WTC11 (cell line): ENCODE data around the gene COL6A3. TPM values are rescaled to one million over a fixed set of nuclear protein-coding genes. Genes with fewer than 3 reads are reported as not detected.

ENCODE experiments used
- ATAC-seq: fragments of 200-7000 bp; cut with Tn5 transposase; 2 replicates; pipeline ENCODE4 v1.10.0; 2021; ENCODE audit warnings: mild to moderate bottlenecking, moderate library complexity
- Bru-seq: library from RNA; stranded (reverse); fragments of 400-500 nt; gene quantifications from one replicate; lab custom pipeline; 2021; lab: Mats Ljungman, UMichigan
- CTCF ChIA-PET: fragments of 300-600 bp; sonication (Branson Sonifier 250); formaldehyde crosslinking; loops from one replicate; lab custom pipeline; 2021; ENCODE audit warnings: antibody characterized with exemption; lab: Charles Lee
- POLR2A ChIA-PET: fragments of 350-600 bp; sonication (Branson Sonifier 250); formaldehyde crosslinking; loops from one replicate; lab custom pipeline; 2021; ENCODE audit warnings: antibody characterized with exemption; lab: Charles Lee
- DNase-seq: peaks from one replicate; pipeline ENCODE4 v3.0.0; 2021; ENCODE audit warnings: low spot score
- H3K27ac Mint-ChIP-seq: 2 replicates; pipeline ENCODE4 v1.8.0; 2021; ENCODE audit warnings: mixed read lengths
- H3K27me3 Mint-ChIP-seq: 2 replicates; pipeline ENCODE4 v1.8.0; 2021; ENCODE audit warnings: low read depth, mild to moderate bottlenecking, moderate library complexity, mixed read lengths
- H3K36me3 Mint-ChIP-seq: 2 replicates; pipeline ENCODE4 v1.8.0; 2021; ENCODE audit warnings: mixed read lengths
- H3K4me1 Mint-ChIP-seq: 2 replicates; pipeline ENCODE4 v1.8.0; 2022; ENCODE audit warnings: mixed read lengths
- H3K4me3 Mint-ChIP-seq: 2 replicates; pipeline ENCODE4 v1.8.0; 2021; ENCODE audit warnings: mild to moderate bottlenecking, moderate library complexity, mixed read lengths
- H3K9me3 Mint-ChIP-seq: 2 replicates; pipeline ENCODE4 v1.8.0; 2021; ENCODE audit warnings: mixed read lengths
- ATF6 ChIP-seq: sonication (generic); formaldehyde crosslinking; IDR thresholded peaks from 2 replicates; pipeline ENCODE4 v1.8.1; 2023; ENCODE audit warnings: mild to moderate bottlenecking, missing genetic modification reagents
- CREM ChIP-seq: sonication (generic); formaldehyde crosslinking; IDR thresholded peaks from 2 replicates; pipeline ENCODE4 v1.8.1; 2022; ENCODE audit warnings: mild to moderate bottlenecking, missing genetic modification reagents, moderate library complexity
- NFYB ChIP-seq: sonication (generic); formaldehyde crosslinking; conservative IDR thresholded peaks from 2 replicates; pipeline ENCODE4 v1.8.0; 2022; ENCODE audit warnings: low read depth, missing genetic modification reagents
- NR1H2 ChIP-seq: sonication (generic); formaldehyde crosslinking; IDR thresholded peaks from 2 replicates; pipeline ENCODE4 v1.9.0; 2021; ENCODE audit warnings: mild to moderate bottlenecking, moderate library complexity, missing genetic modification reagents
- PRDM15 ChIP-seq: sonication (generic); formaldehyde crosslinking; IDR thresholded peaks from 2 replicates; pipeline ENCODE4 v1.8.0; 2022; ENCODE audit warnings: missing genetic modification reagents
- PRRX2 ChIP-seq: fragments of 250-450 bp; sonication (Bioruptor Pico); IDR thresholded peaks from 2 replicates; pipeline ENCODE4 v1.8.0; 2021; ENCODE audit warnings: mild to moderate bottlenecking
- SP1 ChIP-seq: sonication (generic); formaldehyde crosslinking; conservative IDR thresholded peaks from 2 replicates; pipeline ENCODE4 v1.8.1; 2022; ENCODE audit warnings: missing genetic modification reagents
- TEAD1 ChIP-seq: sonication (generic); formaldehyde crosslinking; IDR thresholded peaks from 2 replicates; pipeline ENCODE4 v1.8.0; 2022; ENCODE audit warnings: mild to moderate bottlenecking, missing genetic modification reagents
- ZBTB21 ChIP-seq: sonication (generic); formaldehyde crosslinking; IDR thresholded peaks from 2 replicates; pipeline ENCODE4 v1.8.1; 2023; ENCODE audit warnings: mild to moderate bottlenecking, missing genetic modification reagents, borderline replicate concordance
- ZNF263 ChIP-seq: sonication (generic); formaldehyde crosslinking; IDR thresholded peaks from 2 replicates; pipeline ENCODE4 v1.8.1; 2022; ENCODE audit warnings: low read depth, mild to moderate bottlenecking, moderate library complexity, missing genetic modification reagents
- ZNF317 ChIP-seq: sonication (generic); formaldehyde crosslinking; IDR thresholded peaks from 2 replicates; pipeline ENCODE4 v1.8.1; 2023; ENCODE audit warnings: low read depth, mild to moderate bottlenecking, moderate library complexity, missing genetic modification reagents, borderline replicate concordance
- long read RNA-seq, 3 experiments: library from RNA in 1 of 3; library from capped mRNA in 1 of 3; library from polyadenylated mRNA in 1 of 3; unstranded in 2 of 3; stranded (forward) in 1 of 3; transcript quantifications; one replicate each; pipeline ENCODE4 v2.0.0, GENCODE V29; 2021
- total RNA-seq: library from RNA; stranded (reverse); gene quantifications from 3 replicates; pipeline ENCODE4 v1.2.3, GENCODE V29; 2021
- TF ChIP-seq, protein P1 (sequence below): fragments of 250-450 bp; sonication (Bioruptor Pico); IDR thresholded peaks from 2 replicates; pipeline ENCODE4 v1.9.0; 2021; ENCODE audit warnings: moderate library complexity, mild to moderate bottlenecking, inconsistent platforms, borderline replicate concordance
- TF ChIP-seq, protein P2 (sequence below): sonication (generic); formaldehyde crosslinking; IDR thresholded peaks from 2 replicates; pipeline ENCODE4 v1.8.1; 2023; ENCODE audit warnings: mild to moderate bottlenecking, missing genetic modification reagents, moderate library complexity
- TF ChIP-seq, protein P3 (sequence below): sonication (generic); formaldehyde crosslinking; IDR thresholded peaks from 2 replicates; pipeline ENCODE4 v1.8.1; 2022; ENCODE audit warnings: mild to moderate bottlenecking, moderate library complexity, missing genetic modification reagents
- TF ChIP-seq, protein P4 (sequence below): sonication (generic); formaldehyde crosslinking; IDR thresholded peaks from 2 replicates; pipeline ENCODE4 v1.8.1; 2023; ENCODE audit warnings: mild to moderate bottlenecking, missing genetic modification reagents, borderline replicate concordance

Gene COL6A3
- 2.6 to 4.4 TPM (median 3.9 TPM) in 3 replicates for total RNA-seq
- Bru-seq, nascent RNA, result percentile 36 among the genes with signal in this experiment
- long read RNA-seq, experiment 1, partial matches to known transcripts, result 8 of 12 reads
- long read RNA-seq, experiment 1, other reads (novel, unspliced or antisense), result 4 of 12 reads
- long read RNA-seq, experiment 2, partial matches to known transcripts, result 2 of 5 reads
- long read RNA-seq, experiment 2, other reads (novel, unspliced or antisense), result 3 of 5 reads
- long read RNA-seq, experiment 3, result 0 reads

GRCh38 chr2:237413777-237414661 is at the start of gene COL6A3:
Gene COL6A3, minus strand, starts transcription at chr2:237414164. Its CDS starts 17,347 bp downstream, at chr2:237396817.
- peaks cover 7% of the 10 kb centered on the region; the same call in 1 of the 2 replicates for H3K27me3 Mint-ChIP-seq
- 0 out of 2 replicates have a peak within 1 kb of the TSS, but pooled peaks have one; percentile 1 for H3K4me3 Mint-ChIP-seq
- ChIA-PET POLR2A (no interaction called here), CTCF (interaction anchor here (0.5 to 6.8 kb wide), 9 partner anchors 7 to 260 kb away, joined by 3 to 75 read pairs (median 3); no protein-coding TSS in a partner anchor)
- ATAC-seq (peak; percentile 20; the same call in 1 of the 2 replicates), DNase-seq (no peak)
- H3K27ac Mint-ChIP-seq, result no peak within 1 kb of the TSS
- TF ChIP-seq PRDM15, result no peak
- TF ChIP-seq SP1, result no peak
- TF ChIP-seq, protein P1, sequence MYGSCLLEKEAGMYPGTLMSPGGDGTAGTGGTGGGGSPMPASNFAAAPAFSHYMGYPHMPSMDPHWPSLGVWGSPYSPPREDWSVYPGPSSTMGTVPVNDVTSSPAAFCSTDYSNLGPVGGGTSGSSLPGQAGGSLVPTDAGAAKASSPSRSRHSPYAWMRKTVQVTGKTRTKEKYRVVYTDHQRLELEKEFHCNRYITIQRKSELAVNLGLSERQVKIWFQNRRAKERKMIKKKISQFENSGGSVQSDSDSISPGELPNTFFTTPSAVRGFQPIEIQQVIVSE (CRISPR knock-in tag), result no peak
- no peak for TF ChIP-seq NR1H2
- TF ChIP-seq, protein P2, sequence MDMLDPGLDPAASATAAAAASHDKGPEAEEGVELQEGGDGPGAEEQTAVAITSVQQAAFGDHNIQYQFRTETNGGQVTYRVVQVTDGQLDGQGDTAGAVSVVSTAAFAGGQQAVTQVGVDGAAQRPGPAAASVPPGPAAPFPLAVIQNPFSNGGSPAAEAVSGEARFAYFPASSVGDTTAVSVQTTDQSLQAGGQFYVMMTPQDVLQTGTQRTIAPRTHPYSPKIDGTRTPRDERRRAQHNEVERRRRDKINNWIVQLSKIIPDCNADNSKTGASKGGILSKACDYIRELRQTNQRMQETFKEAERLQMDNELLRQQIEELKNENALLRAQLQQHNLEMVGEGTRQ (CRISPR knock-in tag), result no peak
- TF ChIP-seq, protein P3, sequence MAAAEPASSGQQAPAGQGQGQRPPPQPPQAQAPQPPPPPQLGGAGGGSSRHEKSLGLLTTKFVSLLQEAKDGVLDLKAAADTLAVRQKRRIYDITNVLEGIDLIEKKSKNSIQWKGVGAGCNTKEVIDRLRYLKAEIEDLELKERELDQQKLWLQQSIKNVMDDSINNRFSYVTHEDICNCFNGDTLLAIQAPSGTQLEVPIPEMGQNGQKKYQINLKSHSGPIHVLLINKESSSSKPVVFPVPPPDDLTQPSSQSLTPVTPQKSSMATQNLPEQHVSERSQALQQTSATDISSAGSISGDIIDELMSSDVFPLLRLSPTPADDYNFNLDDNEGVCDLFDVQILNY (CRISPR knock-in tag), result no peak
- no peak for TF ChIP-seq ATF6 (CRISPR knock-in tag)
- TF ChIP-seq, all 79 proteins: peak for 0
- no peaks in the 10 kb centered on the region for H3K36me3 Mint-ChIP-seq
- H3K9me3 Mint-ChIP-seq, result no peaks in the 10 kb centered on the region
- peaks cover 32% of the 10 kb centered on the region for H3K4me1 Mint-ChIP-seq

- no peak for TF ChIP-seq ZNF263
- no peak for TF ChIP-seq ZNF317 (CRISPR knock-in tag)
- TF ChIP-seq CREM, result no peak
- no peak for TF ChIP-seq PRRX2 (CRISPR knock-in tag)
- TF ChIP-seq ZBTB21 (CRISPR knock-in tag), result no peak
- no peak for TF ChIP-seq NFYB (CRISPR knock-in tag)
- no peak for TF ChIP-seq TEAD1
- TF ChIP-seq, protein P4, sequence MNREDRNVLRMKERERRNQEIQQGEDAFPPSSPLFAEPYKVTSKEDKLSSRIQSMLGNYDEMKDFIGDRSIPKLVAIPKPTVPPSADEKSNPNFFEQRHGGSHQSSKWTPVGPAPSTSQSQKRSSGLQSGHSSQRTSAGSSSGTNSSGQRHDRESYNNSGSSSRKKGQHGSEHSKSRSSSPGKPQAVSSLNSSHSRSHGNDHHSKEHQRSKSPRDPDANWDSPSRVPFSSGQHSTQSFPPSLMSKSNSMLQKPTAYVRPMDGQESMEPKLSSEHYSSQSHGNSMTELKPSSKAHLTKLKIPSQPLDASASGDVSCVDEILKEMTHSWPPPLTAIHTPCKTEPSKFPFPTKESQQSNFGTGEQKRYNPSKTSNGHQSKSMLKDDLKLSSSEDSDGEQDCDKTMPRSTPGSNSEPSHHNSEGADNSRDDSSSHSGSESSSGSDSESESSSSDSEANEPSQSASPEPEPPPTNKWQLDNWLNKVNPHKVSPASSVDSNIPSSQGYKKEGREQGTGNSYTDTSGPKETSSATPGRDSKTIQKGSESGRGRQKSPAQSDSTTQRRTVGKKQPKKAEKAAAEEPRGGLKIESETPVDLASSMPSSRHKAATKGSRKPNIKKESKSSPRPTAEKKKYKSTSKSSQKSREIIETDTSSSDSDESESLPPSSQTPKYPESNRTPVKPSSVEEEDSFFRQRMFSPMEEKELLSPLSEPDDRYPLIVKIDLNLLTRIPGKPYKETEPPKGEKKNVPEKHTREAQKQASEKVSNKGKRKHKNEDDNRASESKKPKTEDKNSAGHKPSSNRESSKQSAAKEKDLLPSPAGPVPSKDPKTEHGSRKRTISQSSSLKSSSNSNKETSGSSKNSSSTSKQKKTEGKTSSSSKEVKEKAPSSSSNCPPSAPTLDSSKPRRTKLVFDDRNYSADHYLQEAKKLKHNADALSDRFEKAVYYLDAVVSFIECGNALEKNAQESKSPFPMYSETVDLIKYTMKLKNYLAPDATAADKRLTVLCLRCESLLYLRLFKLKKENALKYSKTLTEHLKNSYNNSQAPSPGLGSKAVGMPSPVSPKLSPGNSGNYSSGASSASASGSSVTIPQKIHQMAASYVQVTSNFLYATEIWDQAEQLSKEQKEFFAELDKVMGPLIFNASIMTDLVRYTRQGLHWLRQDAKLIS (CRISPR knock-in tag), result no peak
- H3K9me3 Mint-ChIP-seq, result peaks cover 36% of the 10 kb centered on the region
- no peaks in the 10 kb centered on the region for H3K4me1 Mint-ChIP-seq
- CTCF ChIA-PET, result interaction anchor here (0.7 to 2.5 kb wide), 3 partner anchors 8 to 16 kb away, joined by 3 to 7 read pairs (median 3); no protein-coding TSS in a partner anchor
- H3K27me3 Mint-ChIP-seq, result peaks cover 11% of the 10 kb centered on the region
- H3K36me3 Mint-ChIP-seq, result no peaks in the 10 kb centered on the region
- no peak overlapping the region for H3K27ac Mint-ChIP-seq
- POLR2A ChIA-PET, result no interaction called here
- DNase-seq, result no peak
- H3K4me3 Mint-ChIP-seq, result no peak overlapping the region
- ATAC-seq, result no peak
Observed at GRCh38 chr2:237459741-237460174, 45.8 kb upstream of the COL6A3 start.
